ENCODE data around the gene HSD11B1L.

DNA sequence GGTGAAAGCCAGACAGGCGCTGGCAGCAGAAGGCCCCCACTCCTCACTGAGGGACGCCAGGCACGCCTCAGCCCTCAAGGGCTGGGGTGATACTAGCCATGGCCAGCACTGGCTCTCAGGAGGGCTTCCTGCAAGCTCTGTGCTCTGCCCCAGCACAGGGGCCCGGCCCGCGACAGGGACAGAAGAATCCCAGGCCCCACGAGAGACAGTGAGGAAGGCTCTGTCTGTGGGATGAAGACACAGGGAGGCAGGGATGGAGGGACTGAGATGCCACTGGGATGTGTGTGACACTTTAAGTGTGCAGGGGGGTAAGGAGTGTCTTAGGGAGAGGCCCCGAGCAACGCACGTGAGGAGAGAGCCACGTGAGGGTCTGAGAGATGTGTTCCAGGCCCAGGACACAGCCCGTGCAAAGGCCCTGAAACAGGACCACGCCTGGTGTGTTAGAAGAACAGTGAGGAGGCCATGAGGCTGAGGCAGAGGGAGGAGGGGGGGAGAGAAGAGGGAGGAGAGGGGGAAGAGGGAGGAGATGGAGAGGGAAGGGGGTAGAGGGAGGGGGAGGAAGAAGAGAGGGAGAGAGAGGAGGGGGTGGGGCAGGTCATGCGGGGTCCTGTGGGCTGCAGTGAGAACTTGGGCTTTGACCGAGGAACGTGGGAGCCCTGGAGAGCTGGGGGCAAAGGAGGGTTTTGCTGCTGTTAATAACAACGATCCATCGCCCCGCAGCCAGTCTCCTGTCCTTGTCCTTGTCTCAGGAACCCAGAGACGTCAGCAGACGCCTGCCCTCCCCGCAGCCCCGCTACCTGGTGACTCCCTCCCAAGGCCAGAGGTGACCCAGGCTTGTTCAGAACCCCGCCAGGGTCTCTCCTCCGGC, 16.4 kb downstream of the HSD11B1L start:
- peak in 1 of 2 donors; percentile 3 for TF ChIP-seq POLR2A (IDR thresholded peaks at IDR 0.05)
- TF ChIP-seq, protein P1, sequence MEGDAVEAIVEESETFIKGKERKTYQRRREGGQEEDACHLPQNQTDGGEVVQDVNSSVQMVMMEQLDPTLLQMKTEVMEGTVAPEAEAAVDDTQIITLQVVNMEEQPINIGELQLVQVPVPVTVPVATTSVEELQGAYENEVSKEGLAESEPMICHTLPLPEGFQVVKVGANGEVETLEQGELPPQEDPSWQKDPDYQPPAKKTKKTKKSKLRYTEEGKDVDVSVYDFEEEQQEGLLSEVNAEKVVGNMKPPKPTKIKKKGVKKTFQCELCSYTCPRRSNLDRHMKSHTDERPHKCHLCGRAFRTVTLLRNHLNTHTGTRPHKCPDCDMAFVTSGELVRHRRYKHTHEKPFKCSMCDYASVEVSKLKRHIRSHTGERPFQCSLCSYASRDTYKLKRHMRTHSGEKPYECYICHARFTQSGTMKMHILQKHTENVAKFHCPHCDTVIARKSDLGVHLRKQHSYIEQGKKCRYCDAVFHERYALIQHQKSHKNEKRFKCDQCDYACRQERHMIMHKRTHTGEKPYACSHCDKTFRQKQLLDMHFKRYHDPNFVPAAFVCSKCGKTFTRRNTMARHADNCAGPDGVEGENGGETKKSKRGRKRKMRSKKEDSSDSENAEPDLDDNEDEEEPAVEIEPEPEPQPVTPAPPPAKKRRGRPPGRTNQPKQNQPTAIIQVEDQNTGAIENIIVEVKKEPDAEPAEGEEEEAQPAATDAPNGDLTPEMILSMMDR (IDR thresholded peaks at IDR 0.05), result no peak

All from adrenal gland (tissue), 5 donors.